NCI-H1105 treated with DMSO at 0.1 percent for 48 hours (cell line): ENCODE measurements around the gene FAM114A1.
"Not testable (repeated sequence)": the region's sequence is repeated elsewhere in the genome, so short reads cannot be mapped to it uniquely, and the experiment has no call there.

ENCODE experiments used
- DNase-seq: peaks from one replicate; lab custom pipeline; 2025; lab: John Stamatoyannopoulos, UW

Gene FAM114A1

GRCh38 chr4:38935391-38936073 is 67.9 kb downstream of the FAM114A1 start:
- no peak for DNase-seq

- DNase-seq = no peak
Observed at GRCh38 chr4:38939165-38939564, 71.6 kb downstream of the FAM114A1 start.

GRCh38 chr4:38940476-38940875 is 72.9 kb downstream of the FAM114A1 start:
- DNase-seq = no peak

- DNase-seq = not testable (repeated sequence)
Observed at GRCh38 chr4:38941906-38942305, 74.3 kb downstream of the FAM114A1 start.

GRCh38 chr4:38943343-38943742 is 75.7 kb downstream of the FAM114A1 start:
- DNase-seq = no peak

- no peak for DNase-seq
Observed at GRCh38 chr4:38944440-38944839, 76.8 kb downstream of the FAM114A1 start.

GRCh38 chr4:38946919-38947318 is 79.3 kb downstream of the FAM114A1 start:
- no peak for DNase-seq

- DNase-seq = no peak
Observed at GRCh38 chr4:38948551-38948950, 80.9 kb downstream of the FAM114A1 start.

- no peak for DNase-seq
Observed at GRCh38 chr4:38949411-38950051, 81.9 kb downstream of the FAM114A1 start.

GRCh38 chr4:38950159-38950558 is 82.6 kb downstream of the FAM114A1 start:
- DNase-seq = no peak

- DNase-seq = no peak
Observed at GRCh38 chr4:38950734-38951133, 83.1 kb downstream of the FAM114A1 start.

- DNase-seq = no peak
Observed at GRCh38 chr4:38951598-38951997, 84.0 kb downstream of the FAM114A1 start.

- no peak for DNase-seq
Observed at GRCh38 chr4:38952017-38952416, 84.4 kb downstream of the FAM114A1 start.

- no peak for DNase-seq
Observed at GRCh38 chr4:38954727-38955126, 87.1 kb downstream of the FAM114A1 start.

- no peak for DNase-seq
Observed at GRCh38 chr4:38955957-38956356, 88.4 kb downstream of the FAM114A1 start.

GRCh38 chr4:38957261-38957815 is 89.7 kb downstream of the FAM114A1 start:
- no peak for DNase-seq

GRCh38 chr4:38957893-38958292 is 90.3 kb downstream of the FAM114A1 start:
- no peak for DNase-seq

GRCh38 chr4:38958453-38959190 is 91.0 kb downstream of the FAM114A1 start:
- no peak for DNase-seq

GRCh38 chr4:38959248-38959647 is 91.6 kb downstream of the FAM114A1 start:
- DNase-seq = not testable (repeated sequence)

GRCh38 chr4:38964942-38965775 is 97.6 kb downstream of the FAM114A1 start:
- DNase-seq = no peak

GRCh38 chr4:38965866-38966265 is 98.3 kb downstream of the FAM114A1 start:
- DNase-seq = no peak
